ENCODE results near the gene METTL9. TPM values are rescaled to one million over a fixed set of nuclear protein-coding genes. Genes with fewer than 3 reads are reported as not detected.

The METTL9 gene
- total RNA-seq, 1 donor from 2014 or later: 221 TPM

DNA sequence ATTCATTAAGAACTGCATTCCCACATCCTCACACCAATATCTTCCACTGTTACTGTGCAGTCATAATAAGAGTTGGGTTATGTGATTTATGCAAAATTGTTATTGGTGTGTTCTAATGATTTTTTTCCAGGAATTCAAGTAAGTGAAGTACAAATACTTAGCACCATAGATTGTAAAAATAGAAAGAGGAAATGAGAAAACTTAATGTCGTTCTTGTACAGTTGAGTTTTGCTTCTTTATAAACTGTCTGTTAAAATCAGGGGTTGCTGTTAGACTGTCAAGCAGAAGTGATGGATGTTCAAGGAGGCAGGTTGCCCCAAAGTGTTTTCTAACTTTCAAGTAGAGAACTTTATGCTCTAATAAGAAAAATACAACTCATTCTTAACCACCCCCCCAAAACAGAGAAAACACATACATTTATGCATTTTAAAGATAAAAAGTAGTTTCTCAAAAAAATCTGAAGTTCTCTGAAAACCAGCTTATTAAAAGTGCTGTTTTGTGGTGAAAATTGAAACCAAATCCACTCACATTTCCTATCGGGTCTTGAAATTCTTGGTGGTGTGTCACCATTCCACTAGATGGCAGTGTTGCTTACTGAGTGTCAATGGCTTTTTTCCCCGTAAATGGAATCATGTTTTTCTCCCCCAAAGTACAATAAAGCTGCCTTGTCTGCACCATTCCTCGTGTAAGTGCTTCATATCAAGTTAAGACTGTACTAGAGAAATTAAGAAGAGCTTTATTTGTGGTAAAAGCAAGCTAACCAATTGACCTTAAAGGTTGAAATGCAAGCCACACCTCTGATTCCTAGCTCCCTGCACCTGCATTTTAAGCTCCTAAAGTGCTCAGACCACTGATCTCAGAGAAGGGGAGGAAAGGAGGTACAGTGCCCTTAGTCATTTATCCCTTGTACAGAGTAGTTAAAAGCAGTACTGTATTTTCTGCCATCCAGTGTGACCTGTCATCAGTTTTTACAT, 57.7 kb downstream of the METTL9 start:
- H3K4me1 Mint-ChIP-seq (ENCODE audit: unreplicated experiment): no peaks in the 10 kb centered on the region
- no peaks in the 10 kb centered on the region for H3K27me3 Mint-ChIP-seq (ENCODE audit: unreplicated experiment)
- peaks cover 4% of the 10 kb centered on the region for H3K36me3 Mint-ChIP-seq (ENCODE audit: low read depth, unreplicated experiment)
- no peaks in the 10 kb centered on the region for H3K9me3 Mint-ChIP-seq (ENCODE audit: unreplicated experiment)
- peak; percentile 38 for DNase-seq (ENCODE audit: low spot score)
- TF ChIP-seq CTCF (IDR thresholded peaks at IDR 0.05; ENCODE audit: unreplicated experiment): peak; percentile 86
- no peak overlapping the region for H3K4me3 Mint-ChIP-seq (ENCODE audit: unreplicated experiment)
- H3K27ac Mint-ChIP-seq (ENCODE audit: unreplicated experiment): no peak overlapping the region

- Mint-ChIP-seq H3K4me1 (ENCODE audit: unreplicated experiment) (no peaks in the 10 kb centered on the region), H3K36me3 (ENCODE audit: low read depth, unreplicated experiment) (no peaks in the 10 kb centered on the region), H3K27ac (ENCODE audit: unreplicated experiment) (no peak overlapping the region), H3K4me3 (ENCODE audit: unreplicated experiment) (no peak overlapping the region), H3K27me3 (ENCODE audit: unreplicated experiment) (no peaks in the 10 kb centered on the region), H3K9me3 (ENCODE audit: unreplicated experiment) (no peaks in the 10 kb centered on the region)
- DNase-seq (ENCODE audit: low spot score): no peak
- no peak for TF ChIP-seq CTCF (IDR thresholded peaks at IDR 0.05; ENCODE audit: unreplicated experiment)
These were observed 59.7 kb downstream of the METTL9 start for GRCh38 chr16:21659124-21659523.

- Mint-ChIP-seq H3K36me3 (ENCODE audit: low read depth, unreplicated experiment) (no peaks in the 10 kb centered on the region), H3K4me1 (ENCODE audit: unreplicated experiment) (no peaks in the 10 kb centered on the region), H3K9me3 (ENCODE audit: unreplicated experiment) (no peaks in the 10 kb centered on the region), H3K27ac (ENCODE audit: unreplicated experiment) (no peak within 1 kb of the TSS), H3K27me3 (ENCODE audit: unreplicated experiment) (no peaks in the 10 kb centered on the region), H3K4me3 (ENCODE audit: unreplicated experiment) (no peak within 1 kb of the TSS)
- DNase-seq (ENCODE audit: low spot score): peak; percentile 22
- no peak for TF ChIP-seq CTCF (IDR thresholded peaks at IDR 0.05; ENCODE audit: unreplicated experiment)
These were observed 64.7 kb downstream of the METTL9 start, which contains the start of gene OTOA for GRCh38 chr16:21663889-21664647. TSS of gene OTOA (plus strand) at chr16:21663968. CDS start at chr16:21678515, 14,547 bp downstream.

GRCh38 chr16:21664801-21665492, 65.6 kb downstream of the METTL9 start:
- no peak overlapping the region for H3K27ac Mint-ChIP-seq (ENCODE audit: unreplicated experiment)

More at GRCh38 chr16:21664801-21665492, 65.6 kb downstream of the METTL9 start:
- DNase-seq (ENCODE audit: low spot score): no peak
- no peaks in the 10 kb centered on the region for H3K36me3 Mint-ChIP-seq (ENCODE audit: low read depth, unreplicated experiment)
- no peak overlapping the region for H3K4me3 Mint-ChIP-seq (ENCODE audit: unreplicated experiment)
- no peaks in the 10 kb centered on the region for H3K4me1 Mint-ChIP-seq (ENCODE audit: unreplicated experiment)
- H3K27me3 Mint-ChIP-seq (ENCODE audit: unreplicated experiment): no peaks in the 10 kb centered on the region
- H3K9me3 Mint-ChIP-seq (ENCODE audit: unreplicated experiment): no peaks in the 10 kb centered on the region
- no peak for TF ChIP-seq CTCF (IDR thresholded peaks at IDR 0.05; ENCODE audit: unreplicated experiment)
